Adrenal gland (tissue), 12 donors: ENCODE measurements around the gene MIOX. TPM values are rescaled to one million over a fixed set of nuclear protein-coding genes. Genes with fewer than 3 reads are reported as not detected.

Experiments used
- DNase-seq, 7 donors: peaks; one replicate each; pipeline ENCODE4 v3.0.0-alpha.2; 2019 to 2020
- H3K27ac ChIP-seq, 5 donors: fragments of 200-600 bp; sonication (generic) in 4 of 5; 1 replicate in 3 of 5; 2 replicates in 2 of 5; pipeline versions ENCODE4 v1.5.1 to v1.8.0; 2016 to 2020; ENCODE audit warnings: mild to moderate bottlenecking in 1 of 5
- H3K27me3 ChIP-seq: fragments of 200-600 bp; 2 replicates; pipeline ENCODE4 v1.8.0; 2021
- H3K36me3 ChIP-seq, 2 donors: fragments of 200-600 bp; replicated peaks in 1 of 2; 1 replicate in 1 of 2; 2 replicates in 1 of 2; pipeline versions ENCODE4 v1.5.1 to v1.8.0; 2018 to 2022
- H3K4me1 ChIP-seq, 2 donors: fragments of 200-600 bp; replicated peaks in 1 of 2; 1 replicate in 1 of 2; 2 replicates in 1 of 2; pipeline versions ENCODE4 v1.5.1 to v1.8.0; 2018 to 2021
- H3K4me3 ChIP-seq, 4 donors: fragments of 200-600 bp; sonication (generic) in 3 of 4; one replicate each; pipeline ENCODE4 v1.5.1; 2016 to 2018
- H3K9me3 ChIP-seq, 3 donors: fragments of 200-600 bp; sonication (generic) in 1 of 3; replicated peaks in 1 of 3; 1 replicate in 2 of 3; 2 replicates in 1 of 3; pipeline versions ENCODE4 v1.5.1 to v1.8.0; 2016 to 2021
- CTCF ChIP-seq, 6 experiments: fragments of 450-650 bp in 4 of 6; fragments of 200-600 bp in 2 of 6; sonication (generic) in 1 of 6; IDR thresholded peaks; 1 replicate in 5 of 6; 2 replicates in 1 of 6; pipeline versions ENCODE4 v1.5.1 to v1.8.0; 2016 to 2021; ENCODE audit warnings: antibody characterized with exemption in 6 of 6, mild to moderate bottlenecking in 2 of 6, moderate library complexity in 1 of 6
- POLR2A ChIP-seq, 2 donors: fragments of 450-650 bp; IDR thresholded peaks; one replicate each; pipeline ENCODE4 v1.6.1; 2017; ENCODE audit warnings: antibody characterized with exemption in 2 of 2, mild to moderate bottlenecking in 2 of 2, moderate library complexity in 1 of 2
- WGBS, 4 donors: extraction: QIAGEN DNeasy Blood & Tissue Kit in 2 of 4; methylation state at CpG; one replicate each; pipeline versions ENCODE4 v1.1.5 to v1.1.7; 2013 to 2017; 5-methylcytosine and 5-hydroxymethylcytosine counted together
- intact Hi-C, 2 donors: fragments of 100-400 bp; cut with DNase I; formaldehyde crosslinking; loops; one replicate each; pipeline versions ENCODE4 v1.14.1 to v1.15.0; 2022 to 2023
- polyA plus RNA-seq, 3 donors: library from polyadenylated mRNA; stranded (reverse); fragments of 200-250 nt in 2 of 3; fragments of 350-450 nt in 1 of 3; fragmentation: Illumina TruSeq in 1 of 3; extraction: RNeasy Lipid Tissue Mini Kit (QIAGEN cat#74804) in 1 of 3; gene quantifications; one replicate each; pipeline ENCODE4 v1.2.3, GENCODE V29; 2013 to 2014
- total RNA-seq, 9 donors: library from RNA; depleted of rRNA in 4 of 9; stranded (reverse); fragments of >200 nt in 4 of 9; fragments of 120-200 nt in 1 of 9; fragmentation: NEBNext Ultra II Directional in 1 of 9; extraction: Animal tissue kit (Norgen Biotek cat#: 25700) in 1 of 9; gene quantifications; one replicate each; pipeline versions ENCODE4 v1.1.0 to v1.2.4, GENCODE V29; 2013 to 2023
- donor health status: healthy with polysubstance abuse.
- donor health status: Bipolar disorder and iron deficiency.
- donor health status: DM: yes; HTN: yes; CAD: no.
- donor health status: DM: no; HTN: no; CAD: no.
- donor health status: DM: no; HTN: no; CAD: no.
- donor health status: DM: yes; HTN: yes; CAD: no.

The MIOX gene
- total and polyA plus RNA-seq, 12 donors, result not detected

GRCh38 chr22:50465066-50465930 lies 21.4 kb upstream of the MIOX start:
- intact Hi-C loops, result no loop called here
- Histone ChIP-seq H3K27me3 (no peaks in the 10 kb centered on the region), H3K27ac (no peak overlapping the region), H3K36me3 (peaks cover 0 to 78% of the 10 kb centered on the region in 2 donors), H3K9me3 (no peaks in the 10 kb centered on the region), H3K4me3 (no peak overlapping the region), H3K4me1 (peaks cover 8 to 13% of the 10 kb centered on the region in 2 donors)
- TF ChIP-seq CTCF (IDR thresholded peaks at IDR 0.05) (no peak), POLR2A (IDR thresholded peaks at IDR 0.05) (no peak)
- 88 to 93% (median 93%) methylated on average over 10 to 30 of the region's 30 CpGs for WGBS, 4 donors
- DNase-seq, result no peak

DNA sequence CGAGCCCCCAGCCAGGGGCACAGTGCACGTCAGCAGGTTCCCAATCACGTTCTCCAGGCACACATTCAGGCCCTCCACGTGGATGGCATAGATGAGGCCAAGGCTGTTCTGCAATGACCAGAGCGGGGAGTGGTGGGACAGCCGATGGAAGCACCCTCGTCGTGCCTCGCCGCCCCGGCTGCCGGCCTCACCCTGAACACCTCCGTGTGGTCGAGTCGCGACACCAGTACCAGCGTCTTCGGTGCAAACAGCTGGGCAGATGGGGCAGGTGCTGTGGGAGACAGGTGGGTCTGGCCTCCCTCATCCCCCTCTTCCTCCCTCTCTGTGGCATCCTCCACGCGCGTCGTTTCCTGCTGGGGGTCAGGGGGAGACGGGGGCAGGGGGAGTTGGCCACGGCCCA lies 19.3 kb upstream of the MIOX start:
- no peak for DNase-seq
- H3K4me3 ChIP-seq, result no peak overlapping the region
- no peak overlapping the region for H3K27ac ChIP-seq
- H3K9me3 ChIP-seq, result no peaks in the 10 kb centered on the region
- 86 to 88% (median 87%) methylated on average over 15 to 24 of the region's 24 CpGs for WGBS, 4 donors
- H3K4me1 ChIP-seq, result peaks cover 20 to 33% of the 10 kb centered on the region in 2 donors
- intact Hi-C loops, result no loop called here
- TF ChIP-seq POLR2A (IDR thresholded peaks at IDR 0.05) (no peak), CTCF (IDR thresholded peaks at IDR 0.05) (no peak)
- H3K27me3 ChIP-seq, result no peaks in the 10 kb centered on the region
- peaks cover 0 to 57% of the 10 kb centered on the region in 2 donors for H3K36me3 ChIP-seq

GRCh38 chr22:50467773-50468440 lies 18.8 kb upstream of the MIOX start:
- Histone ChIP-seq H3K36me3 (peaks cover 0 to 52% of the 10 kb centered on the region in 2 donors), H3K27me3 (no peaks in the 10 kb centered on the region), H3K27ac (no peak overlapping the region), H3K9me3 (no peaks in the 10 kb centered on the region), H3K4me3 (no peak overlapping the region), H3K4me1 (peaks cover 20 to 39% of the 10 kb centered on the region in 2 donors)
- DNase-seq, result no peak
- intact Hi-C loops, result no loop called here
- TF ChIP-seq POLR2A (IDR thresholded peaks at IDR 0.05), result no peak
- TF ChIP-seq CTCF (IDR thresholded peaks at IDR 0.05), result no peak
- WGBS, 4 donors, result 82 to 89% (median 86%) methylated on average over 9 to 22 of the region's 22 CpGs

DNA sequence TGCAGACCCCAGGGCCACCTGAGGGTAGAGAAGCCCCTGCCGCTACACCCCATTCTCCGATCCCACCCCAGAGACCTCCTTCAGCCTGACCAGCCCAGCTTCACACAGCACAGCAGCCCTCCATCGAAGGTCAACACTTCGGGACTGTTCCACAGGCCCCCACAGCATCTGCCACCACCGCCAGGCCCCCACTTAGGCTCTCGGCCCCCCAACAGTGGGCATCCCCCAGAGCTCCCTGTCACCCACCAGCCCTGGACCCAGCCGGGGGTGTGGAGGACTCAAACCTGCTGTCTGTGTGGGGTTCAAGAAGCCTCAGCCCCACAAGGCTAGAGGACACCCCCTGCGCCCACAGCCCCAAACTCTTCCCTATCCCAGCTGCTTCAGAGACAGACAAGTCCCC lies 18.0 kb upstream of the MIOX start:
- Histone ChIP-seq H3K27ac (no peak overlapping the region), H3K9me3 (no peaks in the 10 kb centered on the region), H3K4me1 (peaks cover 26 to 46% of the 10 kb centered on the region in 2 donors), H3K36me3 (peaks cover 0 to 44% of the 10 kb centered on the region in 2 donors), H3K4me3 (no peak overlapping the region), H3K27me3 (no peaks in the 10 kb centered on the region)
- no peak for TF ChIP-seq POLR2A (IDR thresholded peaks at IDR 0.05)
- no peak for TF ChIP-seq CTCF (IDR thresholded peaks at IDR 0.05)
- 79 to 90% (median 85%) methylated on average over 2 to 8 of the region's 8 CpGs for WGBS, 4 donors
- intact Hi-C loops, result no loop called here
- DNase-seq, result no peak
